ENCODE results near the gene LMF1. TPM values are rescaled to one million over a fixed set of nuclear protein-coding genes. Genes with fewer than 3 reads are reported as not detected.
"Not testable (repeated sequence)": the region's sequence is repeated elsewhere in the genome, so short reads cannot be mapped to it uniquely, and the experiment has no call there.

The LMF1 gene
- polyA plus RNA-seq, 3 donors: 5.9 to 14.7 (median 10.6) TPM

DNA sequence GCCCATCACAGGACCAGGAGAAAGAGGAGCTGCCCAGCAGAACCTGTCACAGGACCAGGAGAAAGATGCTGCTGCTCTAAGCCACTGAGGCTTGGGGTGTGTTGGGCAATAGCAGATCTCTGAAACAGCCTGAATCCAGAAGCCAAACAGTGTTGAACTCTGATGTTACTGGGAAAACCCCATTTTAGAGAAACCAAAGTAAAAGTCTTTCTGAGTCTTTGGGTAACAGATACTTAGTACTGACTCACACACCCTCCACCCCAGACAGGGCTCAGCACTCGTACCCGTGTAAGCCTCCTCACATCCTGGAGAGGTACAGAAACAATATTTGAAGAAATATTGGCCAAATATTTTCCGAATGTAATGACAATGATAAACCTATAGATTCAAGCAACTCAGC lies 87.4 kb downstream of the LMF1 start:
- H3K36me3 Mint-ChIP-seq: no peaks in the 10 kb centered on the region
- Histone ChIP-seq H2AFZ (ENCODE audit: insufficient read depth, low read depth, low read length, poor library complexity, severe bottlenecking) (no peak overlapping the region), H3K27me3 (ENCODE audit: control insufficient read depth in 2 of 2, insufficient read depth in 2 of 2, low read length in 2 of 2) (no peaks in the 10 kb centered on the region), H3K9ac (ENCODE audit: insufficient read depth, low read length, poor library complexity, severe bottlenecking) (no peak overlapping the region), H3K4me3 (replicated peaks in 1 of 3; ENCODE audit: low read depth in 2 of 3, low read length in 3 of 3) (no peak overlapping the region), H3K36me3 (replicated peaks in 1 of 2; ENCODE audit: control insufficient read depth in 1 of 2, insufficient read depth in 2 of 2, low read length in 2 of 2) (no peaks in the 10 kb centered on the region), H3K4me2 (replicated peaks; ENCODE audit: extremely low read depth, low read length, poor library complexity, severe bottlenecking) (no peak overlapping the region), H3K27ac (ENCODE audit: low read depth in 1 of 2, low read length in 2 of 2) (no peak overlapping the region), H3K79me2 (ENCODE audit: insufficient read depth, low read length) (no peaks in the 10 kb centered on the region), H3K9me3 (replicated peaks in 1 of 2; ENCODE audit: control insufficient read depth in 1 of 2, insufficient read depth in 1 of 2, low read length in 2 of 2) (peaks cover 11 to 13% of the 10 kb centered on the region in 2 donors), H4K20me1 (ENCODE audit: insufficient read depth, low read length) (no peaks in the 10 kb centered on the region), H3K4me1 (ENCODE audit: control insufficient read depth in 1 of 2, insufficient read depth in 2 of 2, low read length in 2 of 2) (peaks cover 1% of the 10 kb centered on the region in 2 donors)
- TF ChIP-seq, protein P1, sequence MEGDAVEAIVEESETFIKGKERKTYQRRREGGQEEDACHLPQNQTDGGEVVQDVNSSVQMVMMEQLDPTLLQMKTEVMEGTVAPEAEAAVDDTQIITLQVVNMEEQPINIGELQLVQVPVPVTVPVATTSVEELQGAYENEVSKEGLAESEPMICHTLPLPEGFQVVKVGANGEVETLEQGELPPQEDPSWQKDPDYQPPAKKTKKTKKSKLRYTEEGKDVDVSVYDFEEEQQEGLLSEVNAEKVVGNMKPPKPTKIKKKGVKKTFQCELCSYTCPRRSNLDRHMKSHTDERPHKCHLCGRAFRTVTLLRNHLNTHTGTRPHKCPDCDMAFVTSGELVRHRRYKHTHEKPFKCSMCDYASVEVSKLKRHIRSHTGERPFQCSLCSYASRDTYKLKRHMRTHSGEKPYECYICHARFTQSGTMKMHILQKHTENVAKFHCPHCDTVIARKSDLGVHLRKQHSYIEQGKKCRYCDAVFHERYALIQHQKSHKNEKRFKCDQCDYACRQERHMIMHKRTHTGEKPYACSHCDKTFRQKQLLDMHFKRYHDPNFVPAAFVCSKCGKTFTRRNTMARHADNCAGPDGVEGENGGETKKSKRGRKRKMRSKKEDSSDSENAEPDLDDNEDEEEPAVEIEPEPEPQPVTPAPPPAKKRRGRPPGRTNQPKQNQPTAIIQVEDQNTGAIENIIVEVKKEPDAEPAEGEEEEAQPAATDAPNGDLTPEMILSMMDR (IDR thresholded peaks at IDR 0.05): no peak
- H3K4me3 Mint-ChIP-seq: no peak overlapping the region
- intact Hi-C loops (cut with micrococcal nuclease): no loop called here
- no peak overlapping the region for H3K27ac Mint-ChIP-seq
- peaks cover 0 to 8% (median 3%) of the 10 kb centered on the region in 7 donors for H3K9me3 Mint-ChIP-seq
- no CpG with 5 or more reads among the region's 3 CpGs for WGBS (ENCODE audit: insufficient coverage)
- peaks cover under 1% of the 10 kb centered on the region for H3K4me1 Mint-ChIP-seq
- peaks cover under 1 to 3% (median 2%) of the 10 kb centered on the region in 3 donors for H3K27me3 Mint-ChIP-seq (ENCODE audit: low read depth in 3 of 3)
- no peak for DNase-seq

DNA sequence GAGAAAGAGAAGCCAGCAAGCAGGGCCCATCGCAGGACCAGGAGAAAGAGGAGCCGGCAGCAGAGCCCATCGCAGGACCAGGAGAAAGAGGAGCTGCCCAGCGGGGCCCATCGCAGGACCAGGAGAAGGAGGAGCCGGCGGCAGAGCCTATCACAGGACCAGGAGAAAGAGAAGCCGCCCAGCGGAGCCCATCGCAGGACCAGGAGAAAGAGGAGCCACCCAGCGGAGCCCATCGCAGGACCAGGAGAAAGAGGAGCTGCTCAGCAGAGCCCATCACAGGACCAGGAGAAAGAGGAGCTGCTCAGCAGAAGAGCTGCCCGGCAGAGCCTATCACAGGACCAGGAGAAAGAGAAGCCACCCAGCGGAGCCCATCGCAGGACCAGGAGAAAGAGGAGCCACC lies 88.1 kb downstream of the LMF1 start:
- intact Hi-C loops (cut with micrococcal nuclease); H3K4me3 ChIP-seq (replicated peaks in 1 of 3; ENCODE audit: low read depth in 2 of 3, low read length in 3 of 3); H3K9me3 Mint-ChIP-seq; H3K27me3 ChIP-seq (ENCODE audit: control insufficient read depth in 2 of 2, insufficient read depth in 2 of 2, low read length in 2 of 2); H3K36me3 ChIP-seq (replicated peaks in 1 of 2; ENCODE audit: control insufficient read depth in 1 of 2, insufficient read depth in 2 of 2, low read length in 2 of 2); H3K79me2 ChIP-seq (ENCODE audit: insufficient read depth, low read length); H3K27me3 Mint-ChIP-seq (ENCODE audit: low read depth in 3 of 3); H3K9ac ChIP-seq (ENCODE audit: insufficient read depth, low read length, poor library complexity, severe bottlenecking); H4K20me1 ChIP-seq (ENCODE audit: insufficient read depth, low read length); H3K4me2 ChIP-seq (replicated peaks; ENCODE audit: extremely low read depth, low read length, poor library complexity, severe bottlenecking); H3K4me3 Mint-ChIP-seq; H3K4me1 ChIP-seq (ENCODE audit: control insufficient read depth in 1 of 2, insufficient read depth in 2 of 2, low read length in 2 of 2); H3K36me3 Mint-ChIP-seq; H2AFZ ChIP-seq (ENCODE audit: insufficient read depth, low read depth, low read length, poor library complexity, severe bottlenecking); H3K27ac ChIP-seq (ENCODE audit: low read depth in 1 of 2, low read length in 2 of 2); H3K4me1 Mint-ChIP-seq; DNase-seq: not testable (repeated sequence)
- 98% methylated on average over 15 of the region's 15 CpGs for WGBS (ENCODE audit: insufficient coverage)
- H3K9me3 ChIP-seq (replicated peaks in 1 of 2; ENCODE audit: control insufficient read depth in 1 of 2, insufficient read depth in 1 of 2, low read length in 2 of 2): peaks cover 11 to 13% of the 10 kb centered on the region in 2 donors
- H3K27ac Mint-ChIP-seq: peak overlapping the region in 1 of 7 donors; percentile 60

Data from CD14-positive monocyte (primary cell).